Stomach (tissue), 9 donors: ENCODE results near the gene FOXN4. TPM values are rescaled to one million over a fixed set of nuclear protein-coding genes. Genes with fewer than 3 reads are reported as not detected.

Experiments used
- DNase-seq, 2 donors: peaks; one replicate each; pipeline versions ENCODE4 v3.0.0 to v3.0.0-alpha.2; 2013 to 2019
- H3K27ac ChIP-seq, 5 donors: fragments of 200-600 bp in 4 of 5; sonication (generic) in 4 of 5; one replicate each; pipeline ENCODE4 v1.5.1; 2013 to 2019; ENCODE audit warnings: mild to moderate bottlenecking in 1 of 5, moderate library complexity in 1 of 5
- H3K27me3 ChIP-seq, 3 donors: fragments of 200-600 bp; sonication (generic); one replicate each; pipeline ENCODE4 v1.5.1; 2017 to 2019; ENCODE audit warnings: mixed run types in 1 of 3
- H3K36me3 ChIP-seq, 4 donors: fragments of 200-600 bp; sonication (generic); 1 replicate in 3 of 4; 2 replicates in 1 of 4; pipeline ENCODE4 v1.5.1; 2016 to 2019
- H3K4me1 ChIP-seq, 4 donors: fragments of 200-600 bp; sonication (generic); one replicate each; pipeline ENCODE4 v1.5.1; 2016 to 2019
- H3K4me3 ChIP-seq, 4 donors: fragments of 200-600 bp; sonication (generic) in 3 of 4; one replicate each; pipeline ENCODE4 v1.5.1; 2016 to 2019; ENCODE audit warnings: mild to moderate bottlenecking in 1 of 4
- H3K9me3 ChIP-seq, 4 donors: fragments of 200-600 bp; sonication (generic); one replicate each; pipeline ENCODE4 v1.5.1; 2016 to 2019
- CTCF ChIP-seq, 7 experiments: fragments of 450-650 bp in 4 of 7; fragments of 200-600 bp in 3 of 7; sonication (generic) in 3 of 7; IDR thresholded peaks; one replicate each; pipeline ENCODE4 v1.5.1; 2016 to 2019; ENCODE audit warnings: antibody characterized with exemption in 7 of 7, control low read depth in 2 of 7, mild to moderate bottlenecking in 1 of 7
- EP300 ChIP-seq: sonication (generic); formaldehyde crosslinking; IDR thresholded peaks from one replicate; pipeline ENCODE4 v1.6.1; 2017; ENCODE audit warnings: antibody characterized with exemption
- POLR2A ChIP-seq, 4 donors: fragments of 450-650 bp; IDR thresholded peaks; one replicate each; pipeline ENCODE4 v1.6.1; 2016; ENCODE audit warnings: antibody characterized with exemption in 4 of 4, control low read depth in 2 of 4, mild to moderate bottlenecking in 1 of 4, moderate library complexity in 1 of 4
- POLR2AphosphoS5 ChIP-seq, 3 donors: sonication (generic); formaldehyde crosslinking; IDR thresholded peaks; one replicate each; pipeline ENCODE4 v1.6.1; 2016; ENCODE audit warnings: antibody characterized with exemption in 3 of 3
- WGBS, 5 donors: extraction: QIAGEN DNeasy Blood & Tissue Kit in 3 of 5; methylation state at CpG; one replicate each; pipeline versions ENCODE4 v1.1.5 to v1.1.7; 2013 to 2018; 5-methylcytosine and 5-hydroxymethylcytosine counted together
- intact Hi-C: fragments of 100-400 bp; cut with DNase I; formaldehyde crosslinking; loops from one replicate; pipeline ENCODE4 v1.15.1; 2023; ENCODE audit warnings: low total_unique reads
- polyA plus RNA-seq, 3 donors: library from polyadenylated mRNA; stranded (reverse); fragments of 200-250 nt; gene quantifications; one replicate each; pipeline ENCODE4 v1.2.3, GENCODE V29; 2013
- total RNA-seq, 5 donors: library from RNA; depleted of rRNA; stranded (reverse); fragments of >200 nt; gene quantifications; one replicate each; pipeline versions ENCODE4 v1.1.0 to v1.2.3, GENCODE V29; 2014 to 2016
- donor health status: healthy with polysubstance abuse.
- donor health status: Bipolar disorder and iron deficiency.
- donor health status: healthy.

FOXN4 gene
- total and polyA plus RNA-seq, 8 donors, result not detected

GRCh38 chr12:109264095-109264942 lies 44.8 kb downstream of the FOXN4 start:
- peaks cover 0 to 5% (median 2%) of the 10 kb centered on the region in 4 donors for H3K9me3 ChIP-seq
- intact Hi-C loops, result no loop called here
- peak overlapping the region in 1 of 5 donors; percentile 23 for H3K27ac ChIP-seq
- TF ChIP-seq CTCF (IDR thresholded peaks at IDR 0.05) (peak in 5 of 7 experiments; percentile 74 to 88 (median 79)), EP300 (no peak), POLR2AphosphoS5 (IDR thresholded peaks at IDR 0.05) (peak in 1 of 3 donors; percentile 36)
- no peaks in the 10 kb centered on the region for H3K4me1 ChIP-seq
- H3K27me3 ChIP-seq, result no peaks in the 10 kb centered on the region
- H3K36me3 ChIP-seq, result peaks cover 59 to 100% (median 97%) of the 10 kb centered on the region in 4 donors
- peak; percentile 82 to 91 for DNase-seq
- WGBS, 5 donors, result 45 to 55% (median 50%) methylated on average over 17 to 23 of the region's 23 CpGs
- no peak overlapping the region for H3K4me3 ChIP-seq

GRCh38 chr12:109263439-109263838 lies 45.6 kb downstream of the FOXN4 start:
- no peak for DNase-seq
- 94 to 98% (median 96%) methylated on average over 3 of the region's 3 CpGs for WGBS, 5 donors
- TF ChIP-seq POLR2AphosphoS5 (IDR thresholded peaks at IDR 0.05) (no peak), EP300 (no peak), CTCF (IDR thresholded peaks at IDR 0.05) (no peak), POLR2A (IDR thresholded peaks at IDR 0.05) (no peak)
- Histone ChIP-seq H3K4me1 (no peaks in the 10 kb centered on the region), H3K4me3 (no peak overlapping the region), H3K36me3 (peaks cover 66 to 100% (median 100%) of the 10 kb centered on the region in 4 donors), H3K27ac (no peak overlapping the region), H3K27me3 (no peaks in the 10 kb centered on the region), H3K9me3 (peaks cover 0 to 5% (median 2%) of the 10 kb centered on the region in 4 donors)
- intact Hi-C loops, result no loop called here

GRCh38 chr12:109261939-109262338 lies 47.1 kb downstream of the FOXN4 start:
- intact Hi-C loops, result no loop called here
- 87 to 95% (median 93%) methylated on average over 2 of the region's 2 CpGs for whole genome bisulfite sequencing, 5 donors
- peaks cover 69 to 100% (median 99%) of the 10 kb centered on the region in 4 donors for H3K36me3 ChIP-seq

GRCh38 chr12:109261087-109261486 lies 48.0 kb downstream of the FOXN4 start:
- Histone ChIP-seq H3K9me3 (peaks cover 0 to 5% (median 2%) of the 10 kb centered on the region in 4 donors), H3K4me3 (no peak overlapping the region), H3K27ac (no peak overlapping the region), H3K36me3 (peaks cover 62 to 100% (median 99%) of the 10 kb centered on the region in 4 donors), H3K27me3 (no peaks in the 10 kb centered on the region), H3K4me1 (no peaks in the 10 kb centered on the region)
- intact Hi-C loops, result no loop called here
- TF ChIP-seq POLR2AphosphoS5 (IDR thresholded peaks at IDR 0.05) (no peak), POLR2A (IDR thresholded peaks at IDR 0.05) (no peak), CTCF (IDR thresholded peaks at IDR 0.05) (no peak), EP300 (no peak)
- DNase-seq, result no peak
- WGBS, 5 donors, result 80 to 100% (median 95%) methylated on average over 1 of the region's 1 CpG

More at GRCh38 chr12:109261939-109262338, 47.1 kb downstream of the FOXN4 start:
- TF ChIP-seq POLR2A (IDR thresholded peaks at IDR 0.05) (no peak), POLR2AphosphoS5 (IDR thresholded peaks at IDR 0.05) (no peak), EP300 (no peak), CTCF (IDR thresholded peaks at IDR 0.05) (no peak)
- Histone ChIP-seq H3K27ac (no peak overlapping the region), H3K4me3 (no peak overlapping the region), H3K4me1 (no peaks in the 10 kb centered on the region), H3K9me3 (peaks cover 0 to 5% (median 2%) of the 10 kb centered on the region in 4 donors), H3K27me3 (no peaks in the 10 kb centered on the region)
- no peak for DNase-seq
